ENCODE measurements around the gene CXCL16. TPM values are rescaled to one million over a fixed set of nuclear protein-coding genes. Genes with fewer than 3 reads are reported as not detected.
A peak's percentile ranks its signal among the peaks of the same experiment; 100 is the strongest.

Gene CXCL16
- total RNA-seq, 1 donor = 0.86 TPM

DNA sequence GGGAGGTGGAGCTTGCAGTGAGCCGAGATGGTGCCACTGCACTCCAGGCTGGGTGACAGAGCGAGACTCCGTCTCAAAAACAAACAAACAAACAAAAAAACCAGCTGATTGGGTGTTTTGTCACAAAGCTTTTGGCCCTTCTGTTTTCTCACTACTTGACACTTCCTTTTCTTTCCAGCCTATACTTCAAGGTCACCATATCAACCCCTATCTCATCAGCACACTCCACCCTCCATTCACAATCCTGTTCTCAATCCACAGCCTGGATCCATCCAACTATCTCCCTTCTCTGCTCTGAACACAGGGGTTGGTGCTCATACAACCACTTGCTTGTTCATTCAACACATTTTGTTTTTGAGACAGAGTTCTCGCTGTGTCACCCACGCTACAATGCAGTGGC is 15.1 kb downstream of the CXCL16 start:
- TF ChIP-seq, protein P1, sequence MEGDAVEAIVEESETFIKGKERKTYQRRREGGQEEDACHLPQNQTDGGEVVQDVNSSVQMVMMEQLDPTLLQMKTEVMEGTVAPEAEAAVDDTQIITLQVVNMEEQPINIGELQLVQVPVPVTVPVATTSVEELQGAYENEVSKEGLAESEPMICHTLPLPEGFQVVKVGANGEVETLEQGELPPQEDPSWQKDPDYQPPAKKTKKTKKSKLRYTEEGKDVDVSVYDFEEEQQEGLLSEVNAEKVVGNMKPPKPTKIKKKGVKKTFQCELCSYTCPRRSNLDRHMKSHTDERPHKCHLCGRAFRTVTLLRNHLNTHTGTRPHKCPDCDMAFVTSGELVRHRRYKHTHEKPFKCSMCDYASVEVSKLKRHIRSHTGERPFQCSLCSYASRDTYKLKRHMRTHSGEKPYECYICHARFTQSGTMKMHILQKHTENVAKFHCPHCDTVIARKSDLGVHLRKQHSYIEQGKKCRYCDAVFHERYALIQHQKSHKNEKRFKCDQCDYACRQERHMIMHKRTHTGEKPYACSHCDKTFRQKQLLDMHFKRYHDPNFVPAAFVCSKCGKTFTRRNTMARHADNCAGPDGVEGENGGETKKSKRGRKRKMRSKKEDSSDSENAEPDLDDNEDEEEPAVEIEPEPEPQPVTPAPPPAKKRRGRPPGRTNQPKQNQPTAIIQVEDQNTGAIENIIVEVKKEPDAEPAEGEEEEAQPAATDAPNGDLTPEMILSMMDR (IDR thresholded peaks at IDR 0.05; ENCODE audit: insufficient read depth, low read depth, low read length) = no peak
- no peak overlapping the region for H3K4me3 ChIP-seq (ENCODE audit: low read depth, low read length)
- no peak for DNase-seq (ENCODE audit: low read depth)

DNA sequence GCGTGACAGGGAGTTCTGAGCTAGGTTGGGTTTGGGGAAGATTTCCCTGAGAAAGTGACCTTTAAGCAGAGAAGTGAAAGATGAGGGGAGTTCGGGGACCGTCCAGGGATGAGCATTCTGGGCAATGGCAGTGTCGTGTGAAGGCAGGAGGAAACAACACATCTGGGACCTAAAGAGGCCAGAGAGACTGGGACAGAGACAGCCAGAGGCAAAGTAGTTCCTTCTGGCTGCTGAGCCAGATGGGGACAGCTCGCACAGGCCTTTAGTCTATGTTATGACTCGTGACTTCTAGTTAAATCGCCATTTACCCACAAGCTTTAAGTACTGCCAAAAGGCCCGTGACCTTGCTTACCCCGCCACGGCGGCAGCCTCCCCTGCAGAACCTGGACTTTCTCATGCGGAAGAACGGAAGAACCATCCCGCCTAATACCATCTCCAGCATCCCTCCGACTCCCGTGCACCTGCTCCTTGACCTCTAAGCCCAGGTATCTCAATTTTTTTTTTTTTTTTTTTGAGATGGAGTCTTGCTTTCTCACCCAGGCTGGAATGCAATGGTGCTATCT is 17.0 kb downstream of the CXCL16 start:
- DNase-seq (ENCODE audit: low read depth) = no peak
- TF ChIP-seq, protein P1 (IDR thresholded peaks at IDR 0.05; ENCODE audit: insufficient read depth, low read depth, low read length) = no peak
- H3K4me3 ChIP-seq (ENCODE audit: low read depth, low read length) = no peak overlapping the region

DNA sequence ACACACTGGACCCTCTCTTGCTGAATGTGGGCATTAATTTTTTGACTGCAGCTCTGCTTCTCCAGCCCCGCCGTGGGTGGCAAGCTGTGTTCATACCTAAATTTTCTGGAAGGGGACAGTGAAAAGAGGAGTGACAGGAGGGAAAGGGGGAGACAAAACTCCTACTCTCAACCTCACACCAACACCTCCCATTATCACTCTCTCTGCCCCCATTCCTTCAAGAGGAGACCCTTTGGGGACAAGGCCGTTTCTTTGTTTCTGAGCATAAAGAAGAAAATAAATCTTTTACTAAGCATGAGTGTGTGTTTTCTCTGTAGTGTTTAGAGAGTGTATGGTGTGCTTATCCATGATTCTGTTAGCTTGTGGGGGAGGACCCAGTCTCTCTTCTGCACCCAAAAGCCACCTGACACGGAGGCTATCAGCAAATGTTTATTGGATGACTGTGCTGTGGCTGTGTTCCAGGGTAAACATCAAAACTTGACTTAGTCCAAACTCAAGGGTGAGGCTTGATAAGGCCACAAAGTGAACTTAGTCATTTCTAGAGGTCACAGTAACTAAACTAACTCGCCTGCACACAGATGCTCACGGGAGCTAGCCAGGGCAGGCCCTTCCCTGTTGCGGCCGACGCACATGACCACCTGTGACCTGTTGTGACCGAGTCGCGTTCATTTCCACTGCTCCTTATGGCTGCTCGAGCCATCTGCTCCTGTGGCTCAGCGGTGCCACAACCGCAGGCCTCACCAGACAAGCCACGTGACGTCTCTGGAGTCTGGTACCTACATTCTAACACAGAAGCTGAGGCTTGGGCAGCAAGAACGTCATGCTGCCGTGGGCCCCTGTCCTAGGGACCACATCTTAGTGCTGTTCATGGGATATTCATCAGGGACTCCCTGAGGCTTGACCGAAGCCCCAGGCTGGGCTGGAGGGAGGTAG is 18.3 kb downstream of the CXCL16 start:
- TF ChIP-seq, protein P1 (IDR thresholded peaks at IDR 0.05; ENCODE audit: insufficient read depth, low read depth, low read length) = no peak
- peak; percentile 22 for DNase-seq (ENCODE audit: low read depth)

DNA sequence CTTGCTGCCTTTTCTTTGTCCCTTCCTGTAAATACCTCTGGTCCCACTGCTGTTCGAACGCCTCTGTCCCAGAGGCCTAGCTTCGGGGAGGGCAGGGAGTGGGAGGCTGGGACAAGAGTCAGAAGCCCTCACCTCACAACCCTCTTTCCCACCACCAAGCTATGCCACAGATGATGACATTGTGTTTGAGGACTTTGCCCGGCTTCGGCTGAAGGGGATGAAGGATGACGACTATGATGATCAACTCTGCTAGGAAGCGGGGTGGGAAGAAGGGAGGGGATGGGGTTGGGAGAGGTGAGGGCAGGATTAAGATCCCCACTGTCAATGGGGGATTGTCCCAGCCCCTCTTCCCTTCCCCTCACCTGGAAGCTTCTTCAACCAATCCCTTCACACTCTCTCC is 18.9 kb downstream of the CXCL16 start:
- no peak overlapping the region for H3K4me3 ChIP-seq (ENCODE audit: low read depth, low read length)
- no peak for DNase-seq (ENCODE audit: low read depth)
- TF ChIP-seq, protein P1 (IDR thresholded peaks at IDR 0.05; ENCODE audit: insufficient read depth, low read depth, low read length) = no peak

More for the DNA sequence above, 18.3 kb downstream of the CXCL16 start:
- no peak overlapping the region for H3K4me3 ChIP-seq (ENCODE audit: low read depth, low read length)

DNA sequence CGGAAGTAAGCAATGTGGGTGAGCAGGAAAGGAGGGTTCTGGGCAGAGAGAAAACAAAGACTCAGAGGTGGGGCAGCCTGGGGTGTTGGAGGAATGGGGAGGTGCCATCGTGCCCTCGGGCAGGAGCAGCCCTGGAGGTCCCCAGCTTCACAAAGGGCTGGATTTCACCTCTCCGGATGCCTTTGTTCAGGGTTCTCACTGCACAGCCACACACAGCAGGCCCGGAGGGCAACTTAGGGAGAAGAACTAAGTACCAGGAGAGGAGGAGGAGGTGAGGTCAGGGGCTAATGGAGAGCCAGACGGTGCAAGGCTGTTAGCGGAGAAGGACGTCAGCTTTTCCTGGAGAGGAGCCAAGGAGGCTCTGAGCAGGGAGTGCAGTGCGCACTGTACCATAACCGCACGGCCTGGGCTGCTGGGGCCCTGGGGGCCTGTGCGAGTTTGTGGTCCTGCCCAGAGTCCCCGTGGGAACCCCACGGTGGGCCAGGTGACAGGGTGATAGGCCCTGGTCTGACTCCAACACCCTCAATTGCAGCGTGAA is 20.0 kb downstream of the CXCL16 start:
- TF ChIP-seq, protein P1 (IDR thresholded peaks at IDR 0.05; ENCODE audit: insufficient read depth, low read depth, low read length) = no peak
- no peak for DNase-seq (ENCODE audit: low read depth)
- no peak overlapping the region for H3K4me3 ChIP-seq (ENCODE audit: low read depth, low read length)

DNA sequence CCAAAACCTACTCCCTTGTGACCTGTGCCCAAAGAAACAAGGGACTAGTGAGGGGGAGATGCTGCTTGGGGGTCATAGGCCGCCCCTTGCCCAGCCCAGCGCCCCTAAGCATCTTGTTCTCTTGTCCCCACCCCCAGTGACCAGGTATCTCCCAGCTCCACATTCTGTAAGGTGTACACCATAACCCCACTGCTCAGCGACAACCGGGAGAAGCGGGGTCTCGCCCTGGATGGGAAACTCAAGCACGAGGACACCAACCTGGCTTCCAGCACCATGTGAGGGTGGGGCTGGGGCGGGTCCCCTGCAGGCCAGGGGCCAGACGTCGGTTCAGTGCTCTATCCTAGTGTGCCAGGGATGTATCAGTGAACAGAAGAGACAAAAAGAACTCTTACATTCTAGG is 20.6 kb downstream of the CXCL16 start:
- H3K4me3 ChIP-seq (ENCODE audit: low read depth, low read length) = no peak overlapping the region
- TF ChIP-seq, protein P1 (IDR thresholded peaks at IDR 0.05; ENCODE audit: insufficient read depth, low read depth, low read length) = no peak

More for the DNA sequence above, 20.6 kb downstream of the CXCL16 start:
- no peak for DNase-seq (ENCODE audit: low read depth)
